ENCODE data around the gene KMT2C.

KMT2C gene

DNA sequence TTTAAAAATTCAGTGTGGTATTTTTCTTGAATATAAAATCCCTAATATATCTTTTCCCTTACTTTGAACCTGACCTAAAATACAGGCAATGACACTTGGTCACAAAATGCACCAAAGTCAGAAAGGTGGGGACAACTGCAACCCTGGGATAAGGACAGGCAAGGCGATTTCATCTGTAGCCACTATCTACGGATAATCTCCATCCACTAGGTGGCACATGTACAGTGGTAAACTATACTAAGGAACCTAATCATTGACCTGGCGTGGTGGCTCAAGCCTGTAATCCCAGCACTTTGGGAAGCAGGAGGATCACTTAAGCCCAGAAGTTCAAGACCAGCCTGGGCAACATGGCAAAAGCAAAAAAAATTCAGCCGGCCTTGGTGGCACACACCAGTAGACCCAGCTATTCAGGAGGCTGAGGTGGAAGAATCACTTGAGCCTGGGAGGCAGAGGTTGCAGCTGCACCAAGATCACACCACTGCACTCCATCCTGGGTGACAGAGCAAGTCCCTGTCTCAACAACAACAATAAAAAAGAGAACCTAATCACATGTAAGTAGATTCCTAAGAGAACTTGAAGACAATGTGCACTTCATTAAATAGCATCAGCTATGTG is 98.9 kb downstream of the KMT2C start:
- Histone ChIP-seq H3K9me3 (ENCODE audit: severe bottlenecking) (no peaks in the 10 kb centered on the region), H3K4me3 (ENCODE audit: low read depth, low read length) (no peak overlapping the region), H3K36me3 (no peaks in the 10 kb centered on the region), H3K27me3 (ENCODE audit: insufficient read depth, low read depth, severe bottlenecking) (no peaks in the 10 kb centered on the region), H3K27ac (no peak overlapping the region)
- peak; percentile 58 for DNase-seq
- TF ChIP-seq, protein P1, sequence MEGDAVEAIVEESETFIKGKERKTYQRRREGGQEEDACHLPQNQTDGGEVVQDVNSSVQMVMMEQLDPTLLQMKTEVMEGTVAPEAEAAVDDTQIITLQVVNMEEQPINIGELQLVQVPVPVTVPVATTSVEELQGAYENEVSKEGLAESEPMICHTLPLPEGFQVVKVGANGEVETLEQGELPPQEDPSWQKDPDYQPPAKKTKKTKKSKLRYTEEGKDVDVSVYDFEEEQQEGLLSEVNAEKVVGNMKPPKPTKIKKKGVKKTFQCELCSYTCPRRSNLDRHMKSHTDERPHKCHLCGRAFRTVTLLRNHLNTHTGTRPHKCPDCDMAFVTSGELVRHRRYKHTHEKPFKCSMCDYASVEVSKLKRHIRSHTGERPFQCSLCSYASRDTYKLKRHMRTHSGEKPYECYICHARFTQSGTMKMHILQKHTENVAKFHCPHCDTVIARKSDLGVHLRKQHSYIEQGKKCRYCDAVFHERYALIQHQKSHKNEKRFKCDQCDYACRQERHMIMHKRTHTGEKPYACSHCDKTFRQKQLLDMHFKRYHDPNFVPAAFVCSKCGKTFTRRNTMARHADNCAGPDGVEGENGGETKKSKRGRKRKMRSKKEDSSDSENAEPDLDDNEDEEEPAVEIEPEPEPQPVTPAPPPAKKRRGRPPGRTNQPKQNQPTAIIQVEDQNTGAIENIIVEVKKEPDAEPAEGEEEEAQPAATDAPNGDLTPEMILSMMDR (IDR thresholded peaks at IDR 0.05; ENCODE audit: low read depth, low read length), result peak; percentile 62

DNA sequence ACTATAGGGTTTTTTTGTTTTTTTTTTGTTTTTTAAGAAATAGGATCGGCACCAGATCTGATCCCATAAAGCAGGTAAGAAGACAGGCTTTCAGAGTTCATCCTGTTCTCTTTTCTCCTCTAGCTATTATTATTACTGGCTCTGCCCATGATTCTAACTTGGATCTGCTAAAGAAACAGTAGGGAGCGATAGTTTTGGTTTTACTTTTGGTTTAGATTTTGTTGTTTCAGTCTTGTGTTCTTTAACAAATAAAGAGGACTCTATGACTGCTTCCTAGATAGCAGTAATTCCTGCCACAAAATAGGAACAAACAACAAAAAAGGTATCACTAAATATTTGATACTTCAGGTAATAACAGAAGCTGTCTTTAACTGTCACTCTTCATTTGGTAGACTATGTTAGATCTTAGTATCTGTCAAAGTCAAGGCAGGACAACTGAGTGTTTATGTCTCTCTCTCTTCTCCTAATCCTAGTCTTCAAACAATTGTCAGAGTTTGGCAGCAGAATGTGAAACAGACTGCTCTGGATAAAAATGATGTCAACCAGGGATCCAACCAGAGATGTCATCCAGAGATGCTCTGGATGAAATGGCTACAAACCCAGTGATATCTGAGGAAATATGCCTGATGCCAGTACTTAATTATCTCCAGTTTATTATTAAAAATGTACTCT is 99.8 kb downstream of the KMT2C start:
- Histone ChIP-seq H3K4me3 (ENCODE audit: low read depth, low read length) (no peak overlapping the region), H3K36me3 (no peaks in the 10 kb centered on the region), H3K27me3 (ENCODE audit: insufficient read depth, low read depth, severe bottlenecking) (no peaks in the 10 kb centered on the region), H3K9me3 (ENCODE audit: severe bottlenecking) (no peaks in the 10 kb centered on the region), H3K27ac (no peak overlapping the region)
- TF ChIP-seq, protein P1 (IDR thresholded peaks at IDR 0.05; ENCODE audit: low read depth, low read length), result no peak
- DNase-seq, result no peak

DNA sequence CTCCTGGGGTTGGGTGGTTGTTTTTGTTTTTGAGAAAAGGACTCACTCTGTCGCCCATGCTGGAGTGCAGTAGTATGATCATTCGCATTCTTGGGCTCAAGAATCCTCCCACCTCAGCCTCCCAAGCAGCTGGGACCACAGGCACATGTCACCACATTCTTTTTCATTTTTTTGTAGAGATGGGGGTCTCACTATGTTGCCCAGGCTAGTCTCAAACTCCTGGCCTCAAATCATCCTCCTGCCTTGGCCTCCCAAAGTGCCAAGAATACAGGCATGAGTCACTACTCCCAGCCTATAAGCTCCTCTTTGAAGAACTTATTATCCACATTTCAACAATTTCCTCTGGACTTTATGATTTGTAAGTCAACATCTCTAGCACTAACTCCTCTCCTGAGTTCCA is 102.7 kb downstream of the KMT2C start:
- no peak for DNase-seq
- Histone ChIP-seq H3K4me3 (ENCODE audit: low read depth, low read length) (no peak overlapping the region), H3K27me3 (ENCODE audit: insufficient read depth, low read depth, severe bottlenecking) (no peaks in the 10 kb centered on the region), H3K9me3 (ENCODE audit: severe bottlenecking) (no peaks in the 10 kb centered on the region), H3K27ac (no peak overlapping the region), H3K36me3 (peaks cover 15% of the 10 kb centered on the region)
- TF ChIP-seq, protein P1 (IDR thresholded peaks at IDR 0.05; ENCODE audit: low read depth, low read length), result no peak

DNA sequence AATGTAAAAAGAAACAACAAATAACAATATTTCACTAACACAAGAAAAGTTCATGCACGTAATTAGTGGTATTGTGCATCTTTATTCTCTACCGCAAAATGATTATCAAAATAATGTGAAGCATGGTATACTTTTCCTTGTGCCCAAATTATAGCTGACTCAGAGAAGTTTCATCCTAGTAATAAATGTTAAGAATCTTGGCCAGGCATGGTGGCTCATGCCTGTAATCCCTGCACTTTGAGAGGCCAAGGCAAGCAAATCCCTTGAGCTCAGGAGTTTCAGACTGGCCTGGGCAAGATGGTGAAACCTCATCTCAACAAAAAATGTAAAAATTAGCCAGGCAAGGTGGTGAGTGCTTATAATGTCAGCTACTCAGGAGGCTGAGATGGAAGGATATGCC is 105.0 kb downstream of the KMT2C start:
- no peaks in the 10 kb centered on the region for H3K27me3 ChIP-seq (ENCODE audit: insufficient read depth, low read depth, severe bottlenecking)
- peak; percentile 17 for DNase-seq
- peaks cover 29% of the 10 kb centered on the region for H3K36me3 ChIP-seq
- H3K27ac ChIP-seq, result no peak overlapping the region
- H3K9me3 ChIP-seq (ENCODE audit: severe bottlenecking), result no peaks in the 10 kb centered on the region
- TF ChIP-seq, protein P1 (IDR thresholded peaks at IDR 0.05; ENCODE audit: low read depth, low read length), result no peak
- no peak overlapping the region for H3K4me3 ChIP-seq (ENCODE audit: low read depth, low read length)

DNA sequence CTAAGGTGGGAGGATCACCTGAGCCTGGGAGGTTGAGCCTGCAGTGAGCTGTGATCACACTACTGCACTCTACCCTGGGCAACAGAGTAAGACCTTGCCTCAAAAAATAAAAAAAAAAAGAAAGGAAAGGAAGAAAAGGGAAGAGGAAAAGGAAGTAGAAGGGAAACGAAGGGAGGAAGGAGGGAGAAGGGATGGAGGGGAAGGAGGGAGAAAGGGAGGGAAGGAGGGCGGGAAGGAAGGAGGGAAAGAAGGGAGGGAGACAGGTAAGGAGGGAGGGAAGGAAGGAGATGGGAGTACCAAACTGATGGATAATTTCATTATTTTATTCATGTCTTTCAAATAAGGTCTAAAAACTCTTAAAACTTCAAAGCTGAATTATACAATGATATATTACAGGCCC is 106.3 kb downstream of the KMT2C start:
- peaks cover 29% of the 10 kb centered on the region for H3K36me3 ChIP-seq
- H3K4me3 ChIP-seq (ENCODE audit: low read depth, low read length), result no peak overlapping the region
- no peak for DNase-seq
- H3K9me3 ChIP-seq (ENCODE audit: severe bottlenecking), result no peaks in the 10 kb centered on the region
- no peaks in the 10 kb centered on the region for H3K27me3 ChIP-seq (ENCODE audit: insufficient read depth, low read depth, severe bottlenecking)
- no peak overlapping the region for H3K27ac ChIP-seq
- TF ChIP-seq, protein P1 (IDR thresholded peaks at IDR 0.05; ENCODE audit: low read depth, low read length), result no peak
